Right lobe of liver (tissue), 6 donors: ENCODE results near the gene FHIT. TPM values are rescaled to one million over a fixed set of nuclear protein-coding genes. Genes with fewer than 3 reads are reported as not detected.

Experiments used
- ATAC-seq, 4 donors: fragments of 200-7000 bp; cut with Tn5 transposase; one replicate each; pipeline ENCODE4 v1.9.1; 2020; ENCODE audit warnings: mild to moderate bottlenecking in 4 of 4, moderate library complexity in 4 of 4
- DNase-seq, 3 donors: peaks; one replicate each; pipeline ENCODE4 v3.0.0-alpha.2; 2020
- H3K27ac ChIP-seq, 3 donors: fragments of 200-600 bp; one replicate each; pipeline ENCODE4 v1.8.0; 2022
- H3K27me3 ChIP-seq, 2 donors: fragments of 200-600 bp; one replicate each; pipeline ENCODE4 v1.8.0; 2022
- H3K36me3 ChIP-seq, 4 donors: fragments of 200-600 bp; sonication (generic) in 1 of 4; one replicate each; pipeline versions ENCODE4 v1.5.1 to v1.8.0; 2017 to 2022; ENCODE audit warnings: control low read depth in 1 of 4
- H3K4me1 ChIP-seq, 4 donors: fragments of 200-600 bp; sonication (generic) in 1 of 4; one replicate each; pipeline versions ENCODE4 v1.5.1 to v1.8.0; 2017 to 2022; ENCODE audit warnings: control low read depth in 1 of 4
- H3K4me3 ChIP-seq, 3 donors: fragments of 200-600 bp; one replicate each; pipeline ENCODE4 v1.8.0; 2022
- H3K9me3 ChIP-seq, 4 donors: fragments of 200-600 bp; sonication (generic) in 1 of 4; one replicate each; pipeline versions ENCODE4 v1.5.1 to v1.8.0; 2017 to 2022; ENCODE audit warnings: control low read depth in 1 of 4
- CTCF ChIP-seq, 4 donors: fragments of 200-600 bp in 3 of 4; fragments of 450-650 bp in 1 of 4; IDR thresholded peaks; one replicate each; pipeline versions ENCODE4 v1.5.1 to v1.8.0; 2016 to 2022; ENCODE audit warnings: antibody characterized with exemption in 4 of 4, mild to moderate bottlenecking in 2 of 4
- POLR2A ChIP-seq: fragments of 450-650 bp; IDR thresholded peaks from one replicate; pipeline ENCODE4 v1.6.1; 2017; ENCODE audit warnings: antibody characterized with exemption, mild to moderate bottlenecking
- whole genome bisulfite sequencing: methylation state at CpG from one replicate; pipeline ENCODE4 v1.1.6; 2018; ENCODE audit warnings: low coverage, low lambda C conversion rate; ENCODE audit not compliant: insufficient coverage; ENCODE audit errors: missing lambda C conversion rate; 5-methylcytosine and 5-hydroxymethylcytosine counted together
- intact Hi-C, 2 donors: fragments of 100-400 bp; cut with DNase I; formaldehyde crosslinking; loops; one replicate each; pipeline versions ENCODE4 v1.11.2 to v1.14.1; 2022
- total RNA-seq, 6 experiments: library from RNA; depleted of rRNA in 2 of 6; stranded (reverse); fragments of >200 nt in 2 of 6; fragmentation: NEBNext Ultra II Directional in 3 of 6; extraction: Animal tissue kit (Norgen Biotek cat#: 25700) in 3 of 6; gene quantifications; one replicate each; pipeline versions ENCODE4 v1.1.0 to v1.2.4, GENCODE V29; 2016 to 2023
- donor health status: DM: no; HTN: yes; CAD: no.
- donor health status: DM: no; HTN: no; CAD: no.
- donor health status: DM: no; HTN: no; CAD: no.
- donor health status: DM: no; HTN: yes; CAD: no.
- donor health status: DM: no; HTN: yes; CAD: no.

Gene FHIT
- total RNA-seq, 6 experiments from 2014 or later = 6.6 to 11.2 (median 8.0) TPM

DNA sequence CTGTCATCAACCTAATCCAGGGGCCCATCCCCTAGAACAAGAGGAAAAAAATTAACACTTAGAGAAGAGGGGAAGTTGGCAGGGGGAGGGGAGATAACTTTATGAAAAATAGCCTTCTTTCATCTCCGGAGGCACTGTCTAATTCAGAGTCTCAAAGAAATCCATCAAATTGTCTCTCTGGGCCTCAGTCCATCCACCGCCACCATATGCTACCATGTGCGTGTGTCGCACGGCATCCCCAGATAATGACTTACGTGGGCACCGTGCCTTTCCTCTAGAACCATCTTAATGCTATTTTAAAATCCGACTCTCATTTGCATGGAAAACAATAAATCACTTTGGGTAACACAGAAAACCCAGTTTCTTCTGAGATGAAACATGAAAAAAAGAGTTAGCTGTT, 619.7 kb downstream of the FHIT start:
- H3K36me3 ChIP-seq = no peaks in the 10 kb centered on the region
- DNase-seq = no peak
- no peak for TF ChIP-seq CTCF (IDR thresholded peaks at IDR 0.05)
- intact Hi-C loops = no loop called here
- H3K4me1 ChIP-seq = no peaks in the 10 kb centered on the region
- no peak overlapping the region for H3K27ac ChIP-seq
- WGBS = 90% methylated on average over 8 of the region's 8 CpGs
- no peaks in the 10 kb centered on the region for H3K9me3 ChIP-seq
- H3K27me3 ChIP-seq = no peaks in the 10 kb centered on the region
- H3K4me3 ChIP-seq = no peak overlapping the region
- ATAC-seq = no peak

- Histone ChIP-seq H3K27ac (no peak overlapping the region), H3K4me3 (no peak overlapping the region), H3K27me3 (no peaks in the 10 kb centered on the region), H3K4me1 (no peaks in the 10 kb centered on the region), H3K9me3 (no peaks in the 10 kb centered on the region), H3K36me3 (no peaks in the 10 kb centered on the region)
- no peak for TF ChIP-seq CTCF (IDR thresholded peaks at IDR 0.05)
- TF ChIP-seq POLR2A = no peak
- DNase-seq (no peak), ATAC-seq (no peak)
- WGBS = 93% methylated on average over 1 of the region's 1 CpG
- intact Hi-C loops = no loop called here
Observed at GRCh38 chr3:60630953-60631352, 620.3 kb downstream of the FHIT start.

DNA sequence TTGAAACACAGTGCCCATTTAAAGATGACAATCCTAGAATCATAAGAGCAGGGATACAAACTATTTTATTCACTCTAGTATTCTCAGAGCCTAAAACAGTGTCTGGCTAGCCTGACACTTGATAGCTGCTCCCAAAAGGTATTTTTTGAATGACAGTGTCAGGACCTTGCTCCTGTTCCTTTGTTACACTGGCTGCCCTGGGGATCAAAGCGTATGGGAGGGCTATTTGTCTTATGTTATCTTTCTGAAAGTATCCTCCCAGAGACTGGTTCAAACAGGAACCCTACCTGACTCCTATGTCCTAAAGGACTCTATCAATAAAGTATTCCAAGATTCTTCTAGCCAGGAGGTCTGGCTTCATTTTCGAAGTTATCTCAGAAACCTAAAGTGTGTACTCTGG, 621.4 kb downstream of the FHIT start:
- Histone ChIP-seq H3K4me3 (no peak overlapping the region), H3K36me3 (no peaks in the 10 kb centered on the region), H3K4me1 (no peaks in the 10 kb centered on the region), H3K9me3 (no peaks in the 10 kb centered on the region), H3K27ac (no peak overlapping the region), H3K27me3 (no peaks in the 10 kb centered on the region)
- intact Hi-C loops = no loop called here
- 70% methylated on average over 2 of the region's 2 CpGs for WGBS
- DNase-seq (no peak), ATAC-seq (no peak)
- no peak for TF ChIP-seq POLR2A
- TF ChIP-seq CTCF (IDR thresholded peaks at IDR 0.05) = no peak

- Histone ChIP-seq H3K27ac (no peak overlapping the region), H3K4me1 (peaks cover 0 to 3% (median 0%) of the 10 kb centered on the region in 4 donors), H3K4me3 (no peak overlapping the region), H3K9me3 (no peaks in the 10 kb centered on the region), H3K36me3 (no peaks in the 10 kb centered on the region), H3K27me3 (no peaks in the 10 kb centered on the region)
- TF ChIP-seq CTCF (IDR thresholded peaks at IDR 0.05) (no peak), POLR2A (no peak)
- intact Hi-C loops = no loop called here
- DNase-seq = no peak
- 90% methylated on average over 1 of the region's 1 CpG for WGBS
- ATAC-seq = no peak
Observed at GRCh38 chr3:60622349-60622748, 628.9 kb downstream of the FHIT start.

GRCh38 chr3:60617188-60617587, 634.1 kb downstream of the FHIT start:
- peaks cover 0 to 15% (median 0%) of the 10 kb centered on the region in 4 donors for H3K4me1 ChIP-seq
- no peaks in the 10 kb centered on the region for H3K27me3 ChIP-seq
- 45% methylated on average over 2 of the region's 2 CpGs for WGBS
- no peak overlapping the region for H3K27ac ChIP-seq
- no peaks in the 10 kb centered on the region for H3K9me3 ChIP-seq
- peak; percentile 37 to 70 (median 58) for ATAC-seq
- intact Hi-C loops = no loop called here
- TF ChIP-seq CTCF (IDR thresholded peaks at IDR 0.05) = no peak
- TF ChIP-seq POLR2A = no peak
- H3K4me3 ChIP-seq = no peak overlapping the region
- H3K36me3 ChIP-seq = no peaks in the 10 kb centered on the region
- no peak for DNase-seq
